HepG2 (cell line): Measurements from ENCODE around the gene AKAP12.

Experiments used
- BRCA1 ChIP-seq: sonication (generic); formaldehyde crosslinking; IDR thresholded peaks from 2 replicates; pipeline ENCODE4 v1.4.0; 2020; ENCODE audit warnings: missing genetic modification reagents
- POLR2A ChIP-seq, 2 experiments: IDR thresholded peaks; 2 replicates each; pipeline ENCODE4 v1.6.1; 2011; ENCODE audit warnings: low read depth in 2 of 2, low read length in 2 of 2, mild to moderate bottlenecking in 1 of 2, moderate library complexity in 1 of 2; ENCODE audit not compliant: insufficient read depth in 1 of 2
- SETDB1 ChIP-seq: sonication (generic); formaldehyde crosslinking; IDR thresholded peaks from 2 replicates; pipeline ENCODE4 v1.5.1; 2020; ENCODE audit warnings: missing genetic modification reagents, mild to moderate bottlenecking, borderline replicate concordance
- SP1 ChIP-seq, 2 experiments: fragments of 450-650 bp in 1 of 2; sonication (generic) in 1 of 2; formaldehyde crosslinking in 1 of 2; IDR thresholded peaks; 2 replicates each; pipeline versions ENCODE4 v1.4.0 to v1.6.1; 2016 to 2020; ENCODE audit warnings: missing genetic modification reagents in 1 of 2
- SRSF1 ChIP-seq: fragments of 200-400 bp; formaldehyde crosslinking; optimal IDR thresholded peaks from 2 replicates; pipeline ENCODE3; 2017; ENCODE audit warnings: mild to moderate bottlenecking, low read depth, low read length, moderate library complexity
- ZNF121 ChIP-seq: sonication (generic); formaldehyde crosslinking; IDR thresholded peaks from 2 replicates; pipeline ENCODE4 v1.5.0; 2020; ENCODE audit warnings: mild to moderate bottlenecking, missing genetic modification reagents
- ZNF24 ChIP-seq: fragments of 450-650 bp; IDR thresholded peaks from 2 replicates; pipeline ENCODE4 v1.6.1; 2017; ENCODE audit warnings: antibody characterized with exemption, mild to moderate bottlenecking
- TF ChIP-seq, protein P1 (sequence below): sonication (generic); formaldehyde crosslinking; IDR thresholded peaks from 2 replicates; pipeline ENCODE4 v1.4.0; 2020; ENCODE audit warnings: missing genetic modification reagents
- TF ChIP-seq, protein P2 (sequence below): sonication (generic); formaldehyde crosslinking; IDR thresholded peaks from 2 replicates; pipeline ENCODE4 v1.4.0; 2020; ENCODE audit warnings: low read depth, missing genetic modification reagents
- TF ChIP-seq, protein P3 (sequence below): sonication (generic); formaldehyde crosslinking; IDR thresholded peaks from 2 replicates; pipeline ENCODE4 v1.5.0; 2020; ENCODE audit warnings: mild to moderate bottlenecking, missing genetic modification reagents, moderate library complexity
- TF ChIP-seq, protein P4 (sequence below): sonication (generic); formaldehyde crosslinking; IDR thresholded peaks from 2 replicates; pipeline ENCODE4 v1.4.0; 2020; ENCODE audit warnings: missing genetic modification reagents
- TF ChIP-seq, protein P5 (sequence below): sonication (generic); formaldehyde crosslinking; IDR thresholded peaks from 2 replicates; pipeline ENCODE4 v1.8.0; 2022; ENCODE audit warnings: low read depth, missing genetic modification reagents
- TF ChIP-seq, protein P6 (sequence below): sonication (generic); formaldehyde crosslinking; IDR thresholded peaks from 2 replicates; pipeline ENCODE4 v1.5.0; 2020; ENCODE audit warnings: missing genetic modification reagents

DNA sequence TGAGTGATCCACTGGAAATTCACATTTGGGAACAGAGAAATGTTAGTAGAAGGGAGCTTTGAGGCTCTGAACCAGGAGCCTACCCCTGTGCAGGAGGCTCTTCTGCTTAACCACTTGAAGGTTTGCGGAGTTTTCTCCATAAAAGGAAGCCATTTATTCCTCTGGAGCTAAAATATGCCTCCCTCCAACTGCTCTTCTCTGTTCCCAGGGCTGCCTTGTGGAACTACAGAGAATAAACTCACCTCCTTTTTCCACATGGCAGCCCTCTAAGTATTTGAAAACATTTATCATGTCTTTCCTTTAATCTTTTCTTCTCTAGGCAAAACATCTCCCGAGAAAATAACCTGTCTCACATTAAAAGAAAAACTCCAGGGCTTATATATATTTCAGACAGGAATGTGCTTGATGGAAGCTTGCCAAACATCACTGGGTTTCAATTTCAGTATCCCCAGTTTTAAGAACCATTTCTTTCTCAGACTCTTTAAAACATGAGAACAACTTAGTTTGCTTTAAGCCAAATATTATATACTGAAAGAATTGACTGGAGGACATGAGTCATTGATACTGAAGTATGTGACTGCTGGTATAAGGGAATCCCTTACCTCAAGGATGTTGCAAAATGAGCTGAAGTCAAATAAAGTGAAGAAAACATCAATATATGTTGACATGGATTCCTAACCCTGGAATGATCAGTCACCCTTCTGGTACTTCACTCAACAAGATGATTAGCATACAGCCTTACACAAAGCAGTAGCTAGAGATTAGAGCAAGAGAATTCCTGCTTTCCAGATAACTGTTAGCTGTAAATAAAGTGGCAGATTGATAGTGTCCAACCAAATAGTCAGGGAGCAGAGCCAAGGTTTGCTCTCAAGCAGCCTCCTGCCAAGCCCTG lies 77.6 kb downstream of the AKAP12 start:
- TF ChIP-seq BRCA1 (CRISPR knock-in tag) (no peak), SP1 (IDR thresholded peaks at IDR 0.05) (no peak), SP1 (CRISPR knock-in tag; IDR thresholded peaks at IDR 0.05) (no peak), SETDB1 (CRISPR knock-in tag) (no peak), ZNF24 (no peak), ZNF121 (no peak), POLR2A (IDR thresholded peaks at IDR 0.05; ENCODE audit: insufficient read depth in 1 of 2, low read depth in 2 of 2, low read length in 2 of 2) (no peak), SRSF1 (no peak)
- TF ChIP-seq, protein P1, sequence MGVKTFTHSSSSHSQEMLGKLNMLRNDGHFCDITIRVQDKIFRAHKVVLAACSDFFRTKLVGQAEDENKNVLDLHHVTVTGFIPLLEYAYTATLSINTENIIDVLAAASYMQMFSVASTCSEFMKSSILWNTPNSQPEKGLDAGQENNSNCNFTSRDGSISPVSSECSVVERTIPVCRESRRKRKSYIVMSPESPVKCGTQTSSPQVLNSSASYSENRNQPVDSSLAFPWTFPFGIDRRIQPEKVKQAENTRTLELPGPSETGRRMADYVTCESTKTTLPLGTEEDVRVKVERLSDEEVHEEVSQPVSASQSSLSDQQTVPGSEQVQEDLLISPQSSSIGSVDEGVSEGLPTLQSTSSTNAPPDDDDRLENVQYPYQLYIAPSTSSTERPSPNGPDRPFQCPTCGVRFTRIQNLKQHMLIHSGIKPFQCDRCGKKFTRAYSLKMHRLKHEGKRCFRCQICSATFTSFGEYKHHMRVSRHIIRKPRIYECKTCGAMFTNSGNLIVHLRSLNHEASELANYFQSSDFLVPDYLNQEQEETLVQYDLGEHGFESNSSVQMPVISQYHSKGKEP (CRISPR knock-in tag) = no peak
- TF ChIP-seq, protein P2, sequence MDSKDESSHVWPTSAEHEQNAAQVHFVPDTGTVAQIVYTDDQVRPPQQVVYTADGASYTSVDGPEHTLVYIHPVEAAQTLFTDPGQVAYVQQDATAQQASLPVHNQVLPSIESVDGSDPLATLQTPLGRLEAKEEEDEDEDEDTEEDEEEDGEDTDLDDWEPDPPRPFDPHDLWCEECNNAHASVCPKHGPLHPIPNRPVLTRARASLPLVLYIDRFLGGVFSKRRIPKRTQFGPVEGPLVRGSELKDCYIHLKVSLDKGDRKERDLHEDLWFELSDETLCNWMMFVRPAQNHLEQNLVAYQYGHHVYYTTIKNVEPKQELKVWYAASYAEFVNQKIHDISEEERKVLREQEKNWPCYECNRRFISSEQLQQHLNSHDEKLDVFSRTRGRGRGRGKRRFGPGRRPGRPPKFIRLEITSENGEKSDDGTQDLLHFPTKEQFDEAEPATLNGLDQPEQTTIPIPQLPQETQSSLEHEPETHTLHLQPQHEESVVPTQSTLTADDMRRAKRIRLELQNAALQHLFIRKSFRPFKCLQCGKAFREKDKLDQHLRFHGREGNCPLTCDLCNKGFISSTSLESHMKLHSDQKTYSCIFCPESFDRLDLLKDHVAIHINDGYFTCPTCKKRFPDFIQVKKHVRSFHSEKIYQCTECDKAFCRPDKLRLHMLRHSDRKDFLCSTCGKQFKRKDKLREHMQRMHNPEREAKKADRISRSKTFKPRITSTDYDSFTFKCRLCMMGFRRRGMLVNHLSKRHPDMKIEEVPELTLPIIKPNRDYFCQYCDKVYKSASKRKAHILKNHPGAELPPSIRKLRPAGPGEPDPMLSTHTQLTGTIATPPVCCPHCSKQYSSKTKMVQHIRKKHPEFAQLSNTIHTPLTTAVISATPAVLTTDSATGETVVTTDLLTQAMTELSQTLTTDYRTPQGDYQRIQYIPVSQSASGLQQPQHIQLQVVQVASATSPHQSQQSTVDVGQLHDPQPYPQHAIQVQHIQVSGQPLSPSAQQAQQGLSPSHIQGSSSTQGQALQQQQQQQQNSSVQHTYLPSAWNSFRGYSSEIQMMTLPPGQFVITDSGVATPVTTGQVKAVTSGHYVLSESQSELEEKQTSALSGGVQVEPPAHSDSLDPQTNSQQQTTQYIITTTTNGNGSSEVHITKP (CRISPR knock-in tag) = no peak
- TF ChIP-seq, protein P3, sequence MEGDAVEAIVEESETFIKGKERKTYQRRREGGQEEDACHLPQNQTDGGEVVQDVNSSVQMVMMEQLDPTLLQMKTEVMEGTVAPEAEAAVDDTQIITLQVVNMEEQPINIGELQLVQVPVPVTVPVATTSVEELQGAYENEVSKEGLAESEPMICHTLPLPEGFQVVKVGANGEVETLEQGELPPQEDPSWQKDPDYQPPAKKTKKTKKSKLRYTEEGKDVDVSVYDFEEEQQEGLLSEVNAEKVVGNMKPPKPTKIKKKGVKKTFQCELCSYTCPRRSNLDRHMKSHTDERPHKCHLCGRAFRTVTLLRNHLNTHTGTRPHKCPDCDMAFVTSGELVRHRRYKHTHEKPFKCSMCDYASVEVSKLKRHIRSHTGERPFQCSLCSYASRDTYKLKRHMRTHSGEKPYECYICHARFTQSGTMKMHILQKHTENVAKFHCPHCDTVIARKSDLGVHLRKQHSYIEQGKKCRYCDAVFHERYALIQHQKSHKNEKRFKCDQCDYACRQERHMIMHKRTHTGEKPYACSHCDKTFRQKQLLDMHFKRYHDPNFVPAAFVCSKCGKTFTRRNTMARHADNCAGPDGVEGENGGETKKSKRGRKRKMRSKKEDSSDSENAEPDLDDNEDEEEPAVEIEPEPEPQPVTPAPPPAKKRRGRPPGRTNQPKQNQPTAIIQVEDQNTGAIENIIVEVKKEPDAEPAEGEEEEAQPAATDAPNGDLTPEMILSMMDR (CRISPR knock-in tag) = no peak
- TF ChIP-seq, protein P4, sequence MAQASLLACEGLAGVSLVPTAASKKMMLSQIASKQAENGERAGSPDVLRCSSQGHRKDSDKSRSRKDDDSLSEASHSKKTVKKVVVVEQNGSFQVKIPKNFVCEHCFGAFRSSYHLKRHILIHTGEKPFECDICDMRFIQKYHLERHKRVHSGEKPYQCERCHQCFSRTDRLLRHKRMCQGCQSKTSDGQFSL (CRISPR knock-in tag) = no peak
- TF ChIP-seq, protein P5, sequence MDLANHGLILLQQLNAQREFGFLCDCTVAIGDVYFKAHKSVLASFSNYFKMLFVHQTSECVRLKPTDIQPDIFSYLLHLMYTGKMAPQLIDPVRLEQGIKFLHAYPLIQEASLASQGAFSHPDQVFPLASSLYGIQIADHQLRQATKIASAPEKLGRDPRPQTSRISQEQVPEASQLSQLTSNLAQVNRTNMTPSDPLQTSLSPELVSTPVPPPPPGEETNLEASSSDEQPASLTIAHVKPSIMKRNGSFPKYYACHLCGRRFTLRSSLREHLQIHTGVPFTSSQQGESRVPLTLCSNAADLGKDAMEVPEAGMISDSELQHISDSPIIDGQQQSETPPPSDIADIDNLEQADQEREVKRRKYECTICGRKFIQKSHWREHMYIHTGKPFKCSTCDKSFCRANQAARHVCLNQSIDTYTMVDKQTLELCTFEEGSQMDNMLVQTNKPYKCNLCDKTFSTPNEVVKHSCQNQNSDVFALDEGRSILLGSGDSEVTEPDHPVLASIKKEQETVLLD (CRISPR knock-in tag) = no peak
- TF ChIP-seq, protein P6, sequence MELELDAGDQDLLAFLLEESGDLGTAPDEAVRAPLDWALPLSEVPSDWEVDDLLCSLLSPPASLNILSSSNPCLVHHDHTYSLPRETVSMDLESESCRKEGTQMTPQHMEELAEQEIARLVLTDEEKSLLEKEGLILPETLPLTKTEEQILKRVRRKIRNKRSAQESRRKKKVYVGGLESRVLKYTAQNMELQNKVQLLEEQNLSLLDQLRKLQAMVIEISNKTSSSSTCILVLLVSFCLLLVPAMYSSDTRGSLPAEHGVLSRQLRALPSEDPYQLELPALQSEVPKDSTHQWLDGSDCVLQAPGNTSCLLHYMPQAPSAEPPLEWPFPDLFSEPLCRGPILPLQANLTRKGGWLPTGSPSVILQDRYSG (CRISPR knock-in tag) = no peak
